ENCODE data around the gene SPRING1. TPM values are rescaled to one million over a fixed set of nuclear protein-coding genes. Genes with fewer than 3 reads are reported as not detected.

Gene SPRING1
- total RNA-seq, 1 experiment from 2014 or later, result 23.0 TPM

GRCh38 chr12:116710370-116711150 lies 27.3 kb downstream of the SPRING1 start:
- H3K36me3 ChIP-seq (ENCODE audit: insufficient read depth, low read length), result no peaks in the 10 kb centered on the region
- H3K4me3 ChIP-seq (ENCODE audit: low read length), result no peak overlapping the region
- H4K20me1 ChIP-seq (ENCODE audit: insufficient read depth, low read depth, low read length), result no peaks in the 10 kb centered on the region
- H2AFZ ChIP-seq (ENCODE audit: low read length), result no peak overlapping the region
- H3K9me2 ChIP-seq (replicated peaks; ENCODE audit: insufficient read depth, low read length), result no peaks in the 10 kb centered on the region
- H3K27ac ChIP-seq (ENCODE audit: low read length), result no peak overlapping the region
- H3K4me2 ChIP-seq (ENCODE audit: low read depth, low read length, poor library complexity, severe bottlenecking), result no peak overlapping the region
- no peak overlapping the region for H3K9ac ChIP-seq (ENCODE audit: low read length)
- no peak for DNase-seq
- no peaks in the 10 kb centered on the region for H3K9me3 ChIP-seq (ENCODE audit: low read length)
- no peaks in the 10 kb centered on the region for H3K27me3 ChIP-seq (ENCODE audit: low read length)
- no peaks in the 10 kb centered on the region for H3K79me2 ChIP-seq (ENCODE audit: low read length)
- peaks cover 24% of the 10 kb centered on the region for H3K4me1 ChIP-seq (ENCODE audit: low read length)

- H3K27me3 ChIP-seq (ENCODE audit: low read length), result no peaks in the 10 kb centered on the region
- H3K9ac ChIP-seq (ENCODE audit: low read length), result no peak overlapping the region
- H2AFZ ChIP-seq (ENCODE audit: low read length), result no peak overlapping the region
- H3K9me3 ChIP-seq (ENCODE audit: low read length), result no peaks in the 10 kb centered on the region
- H4K20me1 ChIP-seq (ENCODE audit: insufficient read depth, low read depth, low read length), result no peaks in the 10 kb centered on the region
- H3K4me1 ChIP-seq (ENCODE audit: low read length), result peaks cover 24% of the 10 kb centered on the region
- H3K36me3 ChIP-seq (ENCODE audit: insufficient read depth, low read length), result no peaks in the 10 kb centered on the region
- DNase-seq, result no peak
- H3K27ac ChIP-seq (ENCODE audit: low read length), result no peak overlapping the region
- H3K4me2 ChIP-seq (ENCODE audit: low read depth, low read length, poor library complexity, severe bottlenecking), result no peak overlapping the region
- H3K9me2 ChIP-seq (replicated peaks; ENCODE audit: insufficient read depth, low read length), result no peaks in the 10 kb centered on the region
- H3K4me3 ChIP-seq (ENCODE audit: low read length), result no peak overlapping the region
- no peaks in the 10 kb centered on the region for H3K79me2 ChIP-seq (ENCODE audit: low read length)
Measured at GRCh38 chr12:116709768-116710167, 28.1 kb downstream of the SPRING1 start.

DNA sequence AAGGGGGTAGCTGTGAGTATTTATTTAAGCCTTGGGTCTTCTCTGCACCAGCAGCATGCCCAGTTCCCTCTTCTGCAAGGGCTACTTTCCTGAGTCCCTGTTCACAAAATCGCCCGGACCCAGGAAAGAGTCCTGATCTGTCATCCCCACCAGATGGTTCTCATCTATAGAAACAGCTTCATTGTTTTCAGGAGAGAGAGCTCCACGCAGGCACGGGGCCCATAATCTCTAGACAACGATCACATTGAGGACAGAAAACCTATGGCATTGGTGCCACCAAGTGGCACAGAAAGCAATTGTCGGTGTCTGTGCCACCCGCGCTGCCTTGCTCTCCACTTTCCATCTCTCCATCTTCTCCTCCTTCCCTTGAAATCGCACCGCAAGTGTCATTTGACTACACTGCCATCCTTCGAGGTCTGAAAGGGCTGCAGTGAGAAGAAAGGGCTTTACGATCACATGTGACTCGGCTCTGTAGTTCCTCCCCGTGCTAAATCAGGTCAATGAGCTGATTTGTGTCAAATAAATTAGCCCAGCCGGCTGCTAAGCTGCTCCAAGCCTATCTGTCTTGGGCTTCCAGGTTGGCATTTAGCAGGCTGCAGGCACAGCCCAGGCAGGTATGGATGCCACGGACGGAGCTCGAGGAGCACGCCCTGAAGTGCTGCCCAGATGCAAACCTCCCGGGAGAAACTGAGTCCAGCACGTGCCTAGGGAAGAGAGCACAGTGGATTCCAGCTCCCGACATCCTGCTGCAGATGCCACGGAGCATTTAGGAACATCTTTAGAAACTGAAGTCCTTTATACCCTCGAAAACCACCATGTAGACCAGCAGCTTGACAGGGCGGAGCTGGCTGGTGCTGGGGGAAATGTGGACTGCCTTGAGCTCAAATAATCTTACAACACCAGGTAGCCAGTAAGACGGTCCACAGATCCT lies 28.8 kb downstream of the SPRING1 start:
- DNase-seq, result peak; percentile 82
- H3K4me2 ChIP-seq (ENCODE audit: low read depth, low read length, poor library complexity, severe bottlenecking), result peak overlapping the region; percentile 36
- no peak overlapping the region for H2AFZ ChIP-seq (ENCODE audit: low read length)
- H3K27me3 ChIP-seq (ENCODE audit: low read length), result no peaks in the 10 kb centered on the region
- no peaks in the 10 kb centered on the region for H3K79me2 ChIP-seq (ENCODE audit: low read length)
- H3K4me3 ChIP-seq (ENCODE audit: low read length), result no peak overlapping the region
- H3K9me3 ChIP-seq (ENCODE audit: low read length), result no peaks in the 10 kb centered on the region
- no peaks in the 10 kb centered on the region for H3K9me2 ChIP-seq (replicated peaks; ENCODE audit: insufficient read depth, low read length)
- no peaks in the 10 kb centered on the region for H4K20me1 ChIP-seq (ENCODE audit: insufficient read depth, low read depth, low read length)
- H3K4me1 ChIP-seq (ENCODE audit: low read length), result peaks cover 24% of the 10 kb centered on the region
- peak overlapping the region; percentile 34; the same call in 1 of the 2 replicates for H3K9ac ChIP-seq (ENCODE audit: low read length)
- H3K36me3 ChIP-seq (ENCODE audit: insufficient read depth, low read length), result no peaks in the 10 kb centered on the region
- H3K27ac ChIP-seq (ENCODE audit: low read length), result no peak overlapping the region

- H2AFZ ChIP-seq (ENCODE audit: low read length), result no peak overlapping the region
- no peaks in the 10 kb centered on the region for H3K27me3 ChIP-seq (ENCODE audit: low read length)
- no peak overlapping the region for H3K4me3 ChIP-seq (ENCODE audit: low read length)
- no peak overlapping the region for H3K9ac ChIP-seq (ENCODE audit: low read length)
- no peaks in the 10 kb centered on the region for H4K20me1 ChIP-seq (ENCODE audit: insufficient read depth, low read depth, low read length)
- H3K4me1 ChIP-seq (ENCODE audit: low read length), result peaks cover 28% of the 10 kb centered on the region
- no peaks in the 10 kb centered on the region for H3K79me2 ChIP-seq (ENCODE audit: low read length)
- no peaks in the 10 kb centered on the region for H3K36me3 ChIP-seq (ENCODE audit: insufficient read depth, low read length)
- H3K9me3 ChIP-seq (ENCODE audit: low read length), result no peaks in the 10 kb centered on the region
- H3K4me2 ChIP-seq (ENCODE audit: low read depth, low read length, poor library complexity, severe bottlenecking), result no peak overlapping the region
- no peak for DNase-seq
- no peak overlapping the region for H3K27ac ChIP-seq (ENCODE audit: low read length)
- no peaks in the 10 kb centered on the region for H3K9me2 ChIP-seq (replicated peaks; ENCODE audit: insufficient read depth, low read length)
Measured at GRCh38 chr12:116707751-116708150, 30.1 kb downstream of the SPRING1 start.

DNA sequence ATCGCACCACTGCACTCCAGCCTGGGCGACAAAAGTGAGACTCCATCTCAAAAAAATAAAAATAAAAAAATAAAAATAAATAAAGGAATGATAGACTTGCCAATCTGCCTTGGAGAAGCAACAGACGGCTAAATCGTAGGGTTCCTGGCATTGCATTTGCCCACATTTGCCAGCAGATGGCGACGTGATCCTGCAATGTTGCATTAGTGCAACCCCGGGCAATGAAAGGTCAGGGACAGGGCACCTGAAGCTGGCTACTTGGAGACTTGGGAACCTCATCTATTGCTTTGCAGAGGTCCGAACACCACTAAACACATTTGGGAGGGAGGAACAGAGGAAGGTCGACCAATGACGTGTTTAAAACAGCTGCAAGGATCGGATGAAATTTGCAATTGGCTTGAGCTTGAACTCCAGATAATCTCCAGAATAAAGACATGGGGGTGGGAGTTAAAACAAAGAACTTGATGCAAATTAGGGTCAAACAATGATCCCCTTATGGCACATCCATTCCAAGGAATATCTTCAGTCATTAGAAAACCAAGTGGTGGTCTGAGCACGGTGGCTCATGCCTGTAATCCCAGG lies 34.6 kb downstream of the SPRING1 start:
- Histone ChIP-seq H2AFZ (ENCODE audit: low read length) (no peak overlapping the region), H3K9me3 (ENCODE audit: low read length) (no peaks in the 10 kb centered on the region), H3K4me1 (ENCODE audit: low read length) (peaks cover 13% of the 10 kb centered on the region), H3K36me3 (ENCODE audit: insufficient read depth, low read length) (no peaks in the 10 kb centered on the region), H3K27me3 (ENCODE audit: low read length) (no peaks in the 10 kb centered on the region), H3K4me3 (ENCODE audit: low read length) (no peak overlapping the region), H3K4me2 (ENCODE audit: low read depth, low read length, poor library complexity, severe bottlenecking) (no peak overlapping the region), H3K9me2 (replicated peaks; ENCODE audit: insufficient read depth, low read length) (no peaks in the 10 kb centered on the region), H3K9ac (ENCODE audit: low read length) (no peak overlapping the region), H3K27ac (ENCODE audit: low read length) (no peak overlapping the region), H4K20me1 (ENCODE audit: insufficient read depth, low read depth, low read length) (no peaks in the 10 kb centered on the region), H3K79me2 (ENCODE audit: low read length) (no peaks in the 10 kb centered on the region)
- peak; percentile 89 for DNase-seq

- Histone ChIP-seq H3K9me2 (replicated peaks; ENCODE audit: insufficient read depth, low read length) (no peaks in the 10 kb centered on the region), H3K9me3 (ENCODE audit: low read length) (no peaks in the 10 kb centered on the region), H3K36me3 (ENCODE audit: insufficient read depth, low read length) (no peaks in the 10 kb centered on the region), H3K4me1 (ENCODE audit: low read length) (peaks cover 12% of the 10 kb centered on the region), H3K9ac (ENCODE audit: low read length) (no peak overlapping the region), H3K27me3 (ENCODE audit: low read length) (no peaks in the 10 kb centered on the region), H4K20me1 (ENCODE audit: insufficient read depth, low read depth, low read length) (no peaks in the 10 kb centered on the region), H2AFZ (ENCODE audit: low read length) (no peak overlapping the region), H3K27ac (ENCODE audit: low read length) (no peak overlapping the region), H3K4me3 (ENCODE audit: low read length) (no peak overlapping the region), H3K79me2 (ENCODE audit: low read length) (no peaks in the 10 kb centered on the region), H3K4me2 (ENCODE audit: low read depth, low read length, poor library complexity, severe bottlenecking) (no peak overlapping the region)
- DNase-seq, result no peak
Measured at GRCh38 chr12:116701432-116701831, 36.4 kb downstream of the SPRING1 start.

- Histone ChIP-seq H3K4me2 (ENCODE audit: low read depth, low read length, poor library complexity, severe bottlenecking) (no peak overlapping the region), H4K20me1 (ENCODE audit: insufficient read depth, low read depth, low read length) (no peaks in the 10 kb centered on the region), H3K79me2 (ENCODE audit: low read length) (no peaks in the 10 kb centered on the region), H3K9me3 (ENCODE audit: low read length) (no peaks in the 10 kb centered on the region), H3K9me2 (replicated peaks; ENCODE audit: insufficient read depth, low read length) (no peaks in the 10 kb centered on the region), H3K9ac (ENCODE audit: low read length) (no peak overlapping the region), H3K4me1 (ENCODE audit: low read length) (peaks cover 26% of the 10 kb centered on the region), H3K27me3 (ENCODE audit: low read length) (no peaks in the 10 kb centered on the region), H3K36me3 (ENCODE audit: insufficient read depth, low read length) (no peaks in the 10 kb centered on the region), H2AFZ (ENCODE audit: low read length) (no peak overlapping the region), H3K27ac (ENCODE audit: low read length) (no peak overlapping the region), H3K4me3 (ENCODE audit: low read length) (no peak overlapping the region)
- no peak for DNase-seq
Measured at GRCh38 chr12:116700066-116700465, 37.8 kb downstream of the SPRING1 start.

GRCh38 chr12:116698554-116699075 lies 39.3 kb downstream of the SPRING1 start:
- Histone ChIP-seq H3K27me3 (ENCODE audit: low read length) (no peaks in the 10 kb centered on the region), H4K20me1 (ENCODE audit: insufficient read depth, low read depth, low read length) (no peaks in the 10 kb centered on the region), H3K36me3 (ENCODE audit: insufficient read depth, low read length) (no peaks in the 10 kb centered on the region), H3K79me2 (ENCODE audit: low read length) (no peaks in the 10 kb centered on the region), H3K27ac (ENCODE audit: low read length) (no peak overlapping the region), H3K4me1 (ENCODE audit: low read length) (peaks cover 40% of the 10 kb centered on the region), H3K4me2 (ENCODE audit: low read depth, low read length, poor library complexity, severe bottlenecking) (no peak overlapping the region), H3K4me3 (ENCODE audit: low read length) (no peak overlapping the region), H2AFZ (ENCODE audit: low read length) (no peak overlapping the region), H3K9me3 (ENCODE audit: low read length) (no peaks in the 10 kb centered on the region), H3K9me2 (replicated peaks; ENCODE audit: insufficient read depth, low read length) (no peaks in the 10 kb centered on the region), H3K9ac (ENCODE audit: low read length) (no peak overlapping the region)
- DNase-seq, result no peak

Data from Karpas-422 (cell line).